SU-DHL-6 (cell line): ENCODE data around the gene NADK.

ENCODE experiments used
- EZH2phosphoT487 ChIP-seq: fragments of 200-600 bp; sonication (generic), shearing (Covaris generic); conservative IDR thresholded peaks from 2 replicates; pipeline ENCODE4 v1.6.1; 2018; ENCODE audit warnings: mild to moderate bottlenecking, antibody characterized with exemption, low read length, moderate library complexity, mixed read lengths
- TF ChIP-seq, protein P1 (sequence below): fragments of 200-600 bp; sonication (generic); IDR thresholded peaks from one replicate; pipeline ENCODE4 v1.5.1; 2017; ENCODE audit warnings: antibody characterized with exemption, mild to moderate bottlenecking, low read length, moderate library complexity; ENCODE audit not compliant: insufficient read depth, poor library complexity, severe bottlenecking

DNA sequence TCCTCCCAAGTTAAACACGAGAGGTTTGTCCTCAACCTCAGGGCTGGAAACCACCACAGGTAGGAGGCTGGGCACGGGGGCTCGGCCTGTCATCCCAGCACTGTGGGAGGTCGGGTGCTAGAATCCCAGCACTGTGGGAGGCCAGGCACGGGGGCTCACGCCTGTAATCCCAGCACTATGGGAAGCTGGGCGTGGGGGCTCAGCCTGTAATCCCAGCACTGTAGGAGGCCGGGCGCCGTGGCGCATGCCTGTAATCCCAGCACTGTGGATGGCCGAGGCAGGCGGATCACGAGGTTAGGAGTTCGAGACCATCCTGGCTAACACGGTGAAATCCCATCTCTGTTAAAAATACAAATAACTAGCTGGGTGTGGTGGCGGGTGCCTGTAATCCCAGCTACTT, 47.4 kb downstream of the NADK start:
- TF ChIP-seq, protein P1, sequence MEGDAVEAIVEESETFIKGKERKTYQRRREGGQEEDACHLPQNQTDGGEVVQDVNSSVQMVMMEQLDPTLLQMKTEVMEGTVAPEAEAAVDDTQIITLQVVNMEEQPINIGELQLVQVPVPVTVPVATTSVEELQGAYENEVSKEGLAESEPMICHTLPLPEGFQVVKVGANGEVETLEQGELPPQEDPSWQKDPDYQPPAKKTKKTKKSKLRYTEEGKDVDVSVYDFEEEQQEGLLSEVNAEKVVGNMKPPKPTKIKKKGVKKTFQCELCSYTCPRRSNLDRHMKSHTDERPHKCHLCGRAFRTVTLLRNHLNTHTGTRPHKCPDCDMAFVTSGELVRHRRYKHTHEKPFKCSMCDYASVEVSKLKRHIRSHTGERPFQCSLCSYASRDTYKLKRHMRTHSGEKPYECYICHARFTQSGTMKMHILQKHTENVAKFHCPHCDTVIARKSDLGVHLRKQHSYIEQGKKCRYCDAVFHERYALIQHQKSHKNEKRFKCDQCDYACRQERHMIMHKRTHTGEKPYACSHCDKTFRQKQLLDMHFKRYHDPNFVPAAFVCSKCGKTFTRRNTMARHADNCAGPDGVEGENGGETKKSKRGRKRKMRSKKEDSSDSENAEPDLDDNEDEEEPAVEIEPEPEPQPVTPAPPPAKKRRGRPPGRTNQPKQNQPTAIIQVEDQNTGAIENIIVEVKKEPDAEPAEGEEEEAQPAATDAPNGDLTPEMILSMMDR: no peak
- no peak for TF ChIP-seq EZH2phosphoT487
